GM18951 (cell line): ENCODE data around the gene TMEM163.
"Not testable (repeated sequence)": the region's sequence is repeated elsewhere in the genome, so short reads cannot be mapped to it uniquely, and the experiment has no call there.

Experiments used
- POLR2A ChIP-seq: IDR thresholded peaks from 4 replicates; pipeline ENCODE4 v1.6.1; 2011; ENCODE audit warnings: mild to moderate bottlenecking; ENCODE audit not compliant: insufficient read length, insufficient read depth; ENCODE audit errors: extremely low read depth
- in situ Hi-C: fragments of 300-500 bp; cut with MboI; formaldehyde crosslinking; loops from one replicate; pipeline ENCODE4 v1.12.0; 2022; ENCODE audit warnings: low sequenced_read_pairs, mixed read lengths, inconsistent platforms; ENCODE audit not compliant: unreplicated experiment

Gene TMEM163

GRCh38 chr2:134657650-134658250, 61.0 kb downstream of the TMEM163 start:
- in situ Hi-C loops, result no loop called here
- no peak for TF ChIP-seq POLR2A

GRCh38 chr2:134656391-134656790, 62.4 kb downstream of the TMEM163 start:
- in situ Hi-C loops, result not testable (repeated sequence)

- in situ Hi-C loops, result no loop called here
- no peak for TF ChIP-seq POLR2A
Measured at GRCh38 chr2:134648586-134648985, 70.2 kb downstream of the TMEM163 start.

- TF ChIP-seq POLR2A, result no peak
- in situ Hi-C loops, result no loop called here
Measured at GRCh38 chr2:134647607-134648256, 71.1 kb downstream of the TMEM163 start.

GRCh38 chr2:134642938-134643337, 75.9 kb downstream of the TMEM163 start:
- TF ChIP-seq POLR2A, result no peak
- in situ Hi-C loops, result no loop called here

- in situ Hi-C loops, result no loop called here
- TF ChIP-seq POLR2A, result no peak
Measured at GRCh38 chr2:134640494-134640893, 78.3 kb downstream of the TMEM163 start.

- in situ Hi-C loops, result no loop called here
- no peak for TF ChIP-seq POLR2A
Measured at GRCh38 chr2:134639265-134639664, 79.5 kb downstream of the TMEM163 start.

GRCh38 chr2:134636714-134637113, 82.1 kb downstream of the TMEM163 start:
- in situ Hi-C loops, result no loop called here

GRCh38 chr2:134634054-134634753, 84.6 kb downstream of the TMEM163 start:
- in situ Hi-C loops, result no loop called here
- no peak for TF ChIP-seq POLR2A

More at GRCh38 chr2:134636714-134637113, 82.1 kb downstream of the TMEM163 start:
- TF ChIP-seq POLR2A, result no peak

GRCh38 chr2:134630504-134631159, 88.2 kb downstream of the TMEM163 start:
- TF ChIP-seq POLR2A, result no peak
- in situ Hi-C loops, result no loop called here

- in situ Hi-C loops, result no loop called here
- no peak for TF ChIP-seq POLR2A
Measured at GRCh38 chr2:134628453-134628852, 90.3 kb downstream of the TMEM163 start.

- no peak for TF ChIP-seq POLR2A
- in situ Hi-C loops, result no loop called here
Measured at GRCh38 chr2:134626781-134627180, 92.0 kb downstream of the TMEM163 start.

GRCh38 chr2:134625311-134625710, 93.5 kb downstream of the TMEM163 start:
- no peak for TF ChIP-seq POLR2A
- in situ Hi-C loops, result no loop called here
